ENCODE data around the gene CREB5.
"Not testable (repeated sequence)": the region's sequence is repeated elsewhere in the genome, so short reads cannot be mapped to it uniquely, and the experiment has no call there.

The CREB5 gene

GRCh38 chr7:28823582-28823981 lies 411.3 kb downstream of the CREB5 start:
- no peak for TF ChIP-seq CTCF (IDR thresholded peaks at IDR 0.05; ENCODE audit: borderline replicate concordance, control extremely low read depth, extremely low read depth, insufficient read depth, missing control alignments)

GRCh38 chr7:28825817-28826448 lies 413.6 kb downstream of the CREB5 start:
- DNase-seq (ENCODE audit: low spot score); in situ Hi-C loops (cut with MboI; ENCODE audit: low sequenced_read_pairs, unreplicated experiment): not testable (repeated sequence)

More at GRCh38 chr7:28823582-28823981, 411.3 kb downstream of the CREB5 start:
- no peak for DNase-seq (ENCODE audit: low spot score)
- in situ Hi-C loops (cut with MboI; ENCODE audit: low sequenced_read_pairs, unreplicated experiment) = no loop called here

- no peak for TF ChIP-seq CTCF (IDR thresholded peaks at IDR 0.05; ENCODE audit: borderline replicate concordance, control extremely low read depth, extremely low read depth, insufficient read depth, missing control alignments)
- no peak for DNase-seq (ENCODE audit: low spot score)
- in situ Hi-C loops (cut with MboI; ENCODE audit: low sequenced_read_pairs, unreplicated experiment) = no loop called here
These were observed 418.5 kb downstream of the CREB5 start for GRCh38 chr7:28830846-28831245.

GRCh38 chr7:28832669-28833068 lies 420.4 kb downstream of the CREB5 start:
- no peak for DNase-seq (ENCODE audit: low spot score)
- no peak for TF ChIP-seq CTCF (IDR thresholded peaks at IDR 0.05; ENCODE audit: borderline replicate concordance, control extremely low read depth, extremely low read depth, insufficient read depth, missing control alignments)
- in situ Hi-C loops (cut with MboI; ENCODE audit: low sequenced_read_pairs, unreplicated experiment) = no loop called here

- no peak for DNase-seq (ENCODE audit: low spot score)
- in situ Hi-C loops (cut with MboI; ENCODE audit: low sequenced_read_pairs, unreplicated experiment) = no loop called here
- TF ChIP-seq CTCF (IDR thresholded peaks at IDR 0.05; ENCODE audit: borderline replicate concordance, control extremely low read depth, extremely low read depth, insufficient read depth, missing control alignments) = no peak
These were observed 423.5 kb downstream of the CREB5 start for GRCh38 chr7:28835800-28836199.

- no peak for DNase-seq (ENCODE audit: low spot score)
- no peak for TF ChIP-seq CTCF (IDR thresholded peaks at IDR 0.05; ENCODE audit: borderline replicate concordance, control extremely low read depth, extremely low read depth, insufficient read depth, missing control alignments)
- in situ Hi-C loops (cut with MboI; ENCODE audit: low sequenced_read_pairs, unreplicated experiment) = no loop called here
These were observed 424.4 kb downstream of the CREB5 start for GRCh38 chr7:28836716-28837115.

- in situ Hi-C loops (cut with MboI; ENCODE audit: low sequenced_read_pairs, unreplicated experiment) = no loop called here
- DNase-seq (ENCODE audit: low spot score) = no peak
These were observed 424.9 kb downstream of the CREB5 start for GRCh38 chr7:28837216-28837615.

More at GRCh38 chr7:28837216-28837615, 424.9 kb downstream of the CREB5 start:
- TF ChIP-seq CTCF (IDR thresholded peaks at IDR 0.05; ENCODE audit: borderline replicate concordance, control extremely low read depth, extremely low read depth, insufficient read depth, missing control alignments) = no peak
